GM21360 (cell line): Measurements from ENCODE around the gene SOAT2.
"Not testable (repeated sequence)": the region's sequence is repeated elsewhere in the genome, so short reads cannot be mapped to it uniquely, and the experiment has no call there.

ENCODE experiments used
- ATAC-seq: cut with Tn5 transposase; IDR thresholded peaks from one replicate; pipeline ENCODE4 v1.9.1; 2021; ENCODE audit warnings: mild to moderate bottlenecking, moderate library complexity; ENCODE audit not compliant: unreplicated experiment

Gene SOAT2

GRCh38 chr12:53131844-53132243 lies 28.6 kb downstream of the SOAT2 start:
- ATAC-seq = no peak

- no peak for ATAC-seq
Observed at GRCh38 chr12:53133722-53134121, 30.4 kb downstream of the SOAT2 start.

- ATAC-seq = no peak
Observed at GRCh38 chr12:53143355-53143754, 40.1 kb downstream of the SOAT2 start.

GRCh38 chr12:53145383-53146260 lies 42.3 kb downstream of the SOAT2 start:
- no peak for ATAC-seq

GRCh38 chr12:53147181-53147580 lies 43.9 kb downstream of the SOAT2 start:
- no peak for ATAC-seq

GRCh38 chr12:53147653-53148052 lies 44.4 kb downstream of the SOAT2 start:
- ATAC-seq = no peak

- ATAC-seq = no peak
Observed at GRCh38 chr12:53151039-53151438, 47.8 kb downstream of the SOAT2 start.

GRCh38 chr12:53152390-53152789 lies 49.1 kb downstream of the SOAT2 start:
- ATAC-seq = no peak

GRCh38 chr12:53159195-53159839 lies 56.0 kb downstream of the SOAT2 start:
- ATAC-seq = no peak

- no peak for ATAC-seq
Observed at GRCh38 chr12:53160000-53160399, 56.7 kb downstream of the SOAT2 start.

GRCh38 chr12:53160673-53161072 lies 57.4 kb downstream of the SOAT2 start:
- no peak for ATAC-seq

- no peak for ATAC-seq
Observed at GRCh38 chr12:53161119-53161911, 58.0 kb downstream of the SOAT2 start.

- ATAC-seq = not testable (repeated sequence)
Observed at GRCh38 chr12:53163008-53163407, 59.7 kb downstream of the SOAT2 start.

- ATAC-seq = no peak
Observed at GRCh38 chr12:53166837-53167236, 63.6 kb downstream of the SOAT2 start.

GRCh38 chr12:53169644-53170043 lies 66.4 kb downstream of the SOAT2 start:
- ATAC-seq = no peak

GRCh38 chr12:53170215-53170614 lies 66.9 kb downstream of the SOAT2 start:
- ATAC-seq = no peak

- ATAC-seq = no peak
Observed at GRCh38 chr12:53170876-53171724, 67.8 kb downstream of the SOAT2 start.

- no peak for ATAC-seq
Observed at GRCh38 chr12:53171725-53172329, 68.5 kb downstream of the SOAT2 start.

- no peak for ATAC-seq
Observed at GRCh38 chr12:53172352-53172751, 69.1 kb downstream of the SOAT2 start.

- ATAC-seq = no peak
Observed at GRCh38 chr12:53173085-53173715, 69.9 kb downstream of the SOAT2 start.
